ENCODE measurements around the gene SRP68.

The SRP68 gene

GRCh38 chr17:76018801-76019200 is 53.5 kb downstream of the SRP68 start:
- H3K9ac ChIP-seq (ENCODE audit: low read depth in 1 of 2, low read length in 2 of 2), result no peak overlapping the region
- no peak overlapping the region for H3K27ac ChIP-seq (ENCODE audit: low read depth, low read length)
- peaks cover 0 to 27% of the 10 kb centered on the region in 2 donors for H3K36me3 ChIP-seq (ENCODE audit: control insufficient read depth in 1 of 2, insufficient read depth in 2 of 2, low read length in 2 of 2)
- H3K9me3 ChIP-seq (ENCODE audit: control insufficient read depth in 1 of 2, low read length in 2 of 2), result no peaks in the 10 kb centered on the region
- no peak overlapping the region for H3K4me3 ChIP-seq (ENCODE audit: low read depth in 1 of 2, low read length in 2 of 2)
- H3K27me3 ChIP-seq (ENCODE audit: control insufficient read depth in 1 of 2, insufficient read depth in 2 of 2, low read length in 2 of 2), result no peaks in the 10 kb centered on the region
- no peaks in the 10 kb centered on the region for H3K4me1 ChIP-seq (ENCODE audit: control insufficient read depth in 1 of 2, insufficient read depth in 2 of 2, low read length in 2 of 2)

GRCh38 chr17:76018340-76018680 is 54.0 kb downstream of the SRP68 start:
- H3K9ac ChIP-seq (ENCODE audit: low read depth in 1 of 2, low read length in 2 of 2), result no peak overlapping the region
- no peak overlapping the region for H3K4me3 ChIP-seq (ENCODE audit: low read depth in 1 of 2, low read length in 2 of 2)
- no peaks in the 10 kb centered on the region for H3K9me3 ChIP-seq (ENCODE audit: control insufficient read depth in 1 of 2, low read length in 2 of 2)
- H3K27ac ChIP-seq (ENCODE audit: low read depth, low read length), result no peak overlapping the region
- no peaks in the 10 kb centered on the region for H3K27me3 ChIP-seq (ENCODE audit: control insufficient read depth in 1 of 2, insufficient read depth in 2 of 2, low read length in 2 of 2)
- peaks cover 0 to 30% of the 10 kb centered on the region in 2 donors for H3K36me3 ChIP-seq (ENCODE audit: control insufficient read depth in 1 of 2, insufficient read depth in 2 of 2, low read length in 2 of 2)
- H3K4me1 ChIP-seq (ENCODE audit: control insufficient read depth in 1 of 2, insufficient read depth in 2 of 2, low read length in 2 of 2), result no peaks in the 10 kb centered on the region

GRCh38 chr17:76017481-76018339 is 54.6 kb downstream of the SRP68 start:
- Histone ChIP-seq H3K27me3 (ENCODE audit: control insufficient read depth in 1 of 2, insufficient read depth in 2 of 2, low read length in 2 of 2) (no peaks in the 10 kb centered on the region), H3K27ac (ENCODE audit: low read depth, low read length) (no peak overlapping the region), H3K4me3 (ENCODE audit: low read depth in 1 of 2, low read length in 2 of 2) (no peak overlapping the region), H3K4me1 (ENCODE audit: control insufficient read depth in 1 of 2, insufficient read depth in 2 of 2, low read length in 2 of 2) (no peaks in the 10 kb centered on the region), H3K9me3 (ENCODE audit: control insufficient read depth in 1 of 2, low read length in 2 of 2) (no peaks in the 10 kb centered on the region), H3K36me3 (ENCODE audit: control insufficient read depth in 1 of 2, insufficient read depth in 2 of 2, low read length in 2 of 2) (peaks cover 0 to 24% of the 10 kb centered on the region in 2 donors), H3K9ac (ENCODE audit: low read depth in 1 of 2, low read length in 2 of 2) (no peak overlapping the region)

- no peaks in the 10 kb centered on the region for H3K4me1 ChIP-seq (ENCODE audit: control insufficient read depth in 1 of 2, insufficient read depth in 2 of 2, low read length in 2 of 2)
- H3K9me3 ChIP-seq (ENCODE audit: control insufficient read depth in 1 of 2, low read length in 2 of 2), result no peaks in the 10 kb centered on the region
- H3K4me3 ChIP-seq (ENCODE audit: low read depth in 1 of 2, low read length in 2 of 2), result no peak overlapping the region
- H3K36me3 ChIP-seq (ENCODE audit: control insufficient read depth in 1 of 2, insufficient read depth in 2 of 2, low read length in 2 of 2), result peaks cover 0 to 34% of the 10 kb centered on the region in 2 donors
- no peak overlapping the region for H3K9ac ChIP-seq (ENCODE audit: low read depth in 1 of 2, low read length in 2 of 2)
- no peaks in the 10 kb centered on the region for H3K27me3 ChIP-seq (ENCODE audit: control insufficient read depth in 1 of 2, insufficient read depth in 2 of 2, low read length in 2 of 2)
- no peak overlapping the region for H3K27ac ChIP-seq (ENCODE audit: low read depth, low read length)
Observed at GRCh38 chr17:76014925-76015261, 57.4 kb downstream of the SRP68 start.

- Histone ChIP-seq H3K27me3 (ENCODE audit: control insufficient read depth in 1 of 2, insufficient read depth in 2 of 2, low read length in 2 of 2) (no peaks in the 10 kb centered on the region), H3K27ac (ENCODE audit: low read depth, low read length) (no peak overlapping the region), H3K4me3 (ENCODE audit: low read depth in 1 of 2, low read length in 2 of 2) (no peak overlapping the region), H3K36me3 (ENCODE audit: control insufficient read depth in 1 of 2, insufficient read depth in 2 of 2, low read length in 2 of 2) (peaks cover 0 to 40% of the 10 kb centered on the region in 2 donors), H3K9ac (ENCODE audit: low read depth in 1 of 2, low read length in 2 of 2) (no peak overlapping the region), H3K4me1 (ENCODE audit: control insufficient read depth in 1 of 2, insufficient read depth in 2 of 2, low read length in 2 of 2) (no peaks in the 10 kb centered on the region), H3K9me3 (ENCODE audit: control insufficient read depth in 1 of 2, low read length in 2 of 2) (no peaks in the 10 kb centered on the region)
Observed at GRCh38 chr17:76014100-76014924, 58.0 kb downstream of the SRP68 start.

GRCh38 chr17:76013377-76013932 is 58.9 kb downstream of the SRP68 start:
- no peaks in the 10 kb centered on the region for H3K4me1 ChIP-seq (ENCODE audit: control insufficient read depth in 1 of 2, insufficient read depth in 2 of 2, low read length in 2 of 2)
- no peaks in the 10 kb centered on the region for H3K9me3 ChIP-seq (ENCODE audit: control insufficient read depth in 1 of 2, low read length in 2 of 2)
- H3K27ac ChIP-seq (ENCODE audit: low read depth, low read length), result no peak overlapping the region
- no peak overlapping the region for H3K9ac ChIP-seq (ENCODE audit: low read depth in 1 of 2, low read length in 2 of 2)
- H3K36me3 ChIP-seq (ENCODE audit: control insufficient read depth in 1 of 2, insufficient read depth in 2 of 2, low read length in 2 of 2), result peaks cover 0 to 47% of the 10 kb centered on the region in 2 donors
- H3K4me3 ChIP-seq (ENCODE audit: low read depth in 1 of 2, low read length in 2 of 2), result no peak overlapping the region
- H3K27me3 ChIP-seq (ENCODE audit: control insufficient read depth in 1 of 2, insufficient read depth in 2 of 2, low read length in 2 of 2), result no peaks in the 10 kb centered on the region

GRCh38 chr17:76011951-76012350 is 60.4 kb downstream of the SRP68 start:
- Histone ChIP-seq H3K27ac (ENCODE audit: low read depth, low read length) (no peak overlapping the region), H3K9ac (ENCODE audit: low read depth in 1 of 2, low read length in 2 of 2) (no peak overlapping the region), H3K9me3 (ENCODE audit: control insufficient read depth in 1 of 2, low read length in 2 of 2) (no peaks in the 10 kb centered on the region), H3K36me3 (ENCODE audit: control insufficient read depth in 1 of 2, insufficient read depth in 2 of 2, low read length in 2 of 2) (peaks cover 0 to 53% of the 10 kb centered on the region in 2 donors), H3K4me1 (ENCODE audit: control insufficient read depth in 1 of 2, insufficient read depth in 2 of 2, low read length in 2 of 2) (no peaks in the 10 kb centered on the region), H3K27me3 (ENCODE audit: control insufficient read depth in 1 of 2, insufficient read depth in 2 of 2, low read length in 2 of 2) (no peaks in the 10 kb centered on the region), H3K4me3 (ENCODE audit: low read depth in 1 of 2, low read length in 2 of 2) (no peak overlapping the region)

GRCh38 chr17:76009969-76010661 is 62.2 kb downstream of the SRP68 start:
- Histone ChIP-seq H3K36me3 (ENCODE audit: control insufficient read depth in 1 of 2, insufficient read depth in 2 of 2, low read length in 2 of 2) (peaks cover 0 to 58% of the 10 kb centered on the region in 2 donors), H3K27me3 (ENCODE audit: control insufficient read depth in 1 of 2, insufficient read depth in 2 of 2, low read length in 2 of 2) (no peaks in the 10 kb centered on the region), H3K9ac (ENCODE audit: low read depth in 1 of 2, low read length in 2 of 2) (no peak overlapping the region), H3K27ac (ENCODE audit: low read depth, low read length) (no peak overlapping the region), H3K4me3 (ENCODE audit: low read depth in 1 of 2, low read length in 2 of 2) (no peak overlapping the region), H3K9me3 (ENCODE audit: control insufficient read depth in 1 of 2, low read length in 2 of 2) (no peaks in the 10 kb centered on the region), H3K4me1 (ENCODE audit: control insufficient read depth in 1 of 2, insufficient read depth in 2 of 2, low read length in 2 of 2) (peaks cover 0 to 4% of the 10 kb centered on the region in 2 donors)

- no peaks in the 10 kb centered on the region for H3K9me3 ChIP-seq (ENCODE audit: control insufficient read depth in 1 of 2, low read length in 2 of 2)
- peaks cover 0 to 53% of the 10 kb centered on the region in 2 donors for H3K36me3 ChIP-seq (ENCODE audit: control insufficient read depth in 1 of 2, insufficient read depth in 2 of 2, low read length in 2 of 2)
- no peak overlapping the region for H3K4me3 ChIP-seq (ENCODE audit: low read depth in 1 of 2, low read length in 2 of 2)
- no peaks in the 10 kb centered on the region for H3K27me3 ChIP-seq (ENCODE audit: control insufficient read depth in 1 of 2, insufficient read depth in 2 of 2, low read length in 2 of 2)
- H3K4me1 ChIP-seq (ENCODE audit: control insufficient read depth in 1 of 2, insufficient read depth in 2 of 2, low read length in 2 of 2), result peaks cover 0 to 7% of the 10 kb centered on the region in 2 donors
- H3K27ac ChIP-seq (ENCODE audit: low read depth, low read length), result no peak overlapping the region
- no peak overlapping the region for H3K9ac ChIP-seq (ENCODE audit: low read depth in 1 of 2, low read length in 2 of 2)
Observed at GRCh38 chr17:76009447-76009846, 62.9 kb downstream of the SRP68 start.
